DOHH2 (cell line): ENCODE results near the gene GNPAT.
A peak's percentile ranks its signal among the peaks of the same experiment; 100 is the strongest.

ENCODE experiments used
- H3F3A ChIP-seq: fragments of 200-600 bp; sonication (generic), shearing (Covaris generic); 2 replicates; pipeline ENCODE4 v1.6.0; 2016; ENCODE audit warnings: antibody characterized with exemption, mild to moderate bottlenecking; ENCODE audit not compliant: control insufficient read depth, insufficient read depth
- H3K27ac ChIP-seq: fragments of 200-600 bp; sonication (generic); 2 replicates; pipeline ENCODE4 v1.5.1; 2014; ENCODE audit warnings: low read depth, mild to moderate bottlenecking, low read length, moderate library complexity
- H3K27me3 ChIP-seq: fragments of 200-600 bp; sonication (generic); 2 replicates; pipeline ENCODE4 v1.6.1; 2014; ENCODE audit warnings: mild to moderate bottlenecking, low read length, mixed read lengths; ENCODE audit not compliant: control insufficient read depth
- H3K36me3 ChIP-seq: fragments of 200-600 bp; sonication (generic); 2 replicates; pipeline ENCODE4 v1.6.1; 2014; ENCODE audit warnings: mild to moderate bottlenecking, low read length, moderate library complexity, mixed read lengths; ENCODE audit not compliant: control insufficient read depth
- H3K4me1 ChIP-seq: fragments of 200-600 bp; sonication (generic); 2 replicates; pipeline ENCODE4 v1.6.1; 2014; ENCODE audit warnings: mild to moderate bottlenecking, low read length, mixed read lengths; ENCODE audit not compliant: control insufficient read depth
- H3K4me2 ChIP-seq: fragments of 200-600 bp; sonication (generic); 2 replicates; pipeline ENCODE4 v1.6.0; 2014; ENCODE audit warnings: mild to moderate bottlenecking, low read length, moderate library complexity
- H3K4me3 ChIP-seq: fragments of 200-600 bp; sonication (generic); 2 replicates; pipeline ENCODE4 v1.5.1; 2014; ENCODE audit warnings: mild to moderate bottlenecking, low read length, mixed read lengths
- H3K79me2 ChIP-seq: fragments of 200-600 bp; sonication (generic); 2 replicates; pipeline ENCODE4 v1.6.1; 2014; ENCODE audit warnings: mild to moderate bottlenecking, low read length, mixed read lengths; ENCODE audit not compliant: control insufficient read depth
- H3K9me2 ChIP-seq: fragments of 200-600 bp; sonication (generic); replicated peaks from 2 replicates; pipeline ENCODE4 v1.6.1; 2014; ENCODE audit warnings: mild to moderate bottlenecking, low read length, mixed read lengths; ENCODE audit not compliant: control insufficient read depth
- H3K9me3 ChIP-seq: fragments of 200-600 bp; sonication (generic); 2 replicates; pipeline ENCODE4 v1.6.1; 2014; ENCODE audit warnings: antibody characterized with exemption, low read length, mixed read lengths; ENCODE audit not compliant: control insufficient read depth, insufficient read depth
- H4K20me1 ChIP-seq: fragments of 200-600 bp; sonication (generic); 2 replicates; pipeline ENCODE4 v1.6.0; 2014; ENCODE audit warnings: low read depth, mild to moderate bottlenecking, antibody characterized with exemption, low read length, moderate library complexity; ENCODE audit not compliant: control insufficient read depth, insufficient read depth
- CTCF ChIP-seq: fragments of 200-600 bp; sonication (generic); IDR thresholded peaks from one replicate; pipeline ENCODE4 v1.5.1; 2014; ENCODE audit warnings: antibody characterized with exemption, mild to moderate bottlenecking, low read depth, low read length; ENCODE audit not compliant: poor library complexity, severe bottlenecking
- EZH2phosphoT487 ChIP-seq: fragments of 200-600 bp; sonication (generic); IDR thresholded peaks from 2 replicates; pipeline ENCODE4 v1.6.1; 2017; ENCODE audit warnings: borderline replicate concordance, mild to moderate bottlenecking, antibody characterized with exemption, low read length, moderate library complexity, mixed read lengths

GNPAT gene

GRCh38 chr1:231242516-231243198 is 1.6 kb downstream of the GNPAT start:
- H4K20me1 ChIP-seq: peaks cover 15% of the 10 kb centered on the region
- TF ChIP-seq EZH2phosphoT487 (no peak), CTCF (no peak)
- no peaks in the 10 kb centered on the region for H3K27me3 ChIP-seq
- H3K4me2 ChIP-seq: peak overlapping the region; percentile 82
- H3K79me2 ChIP-seq: peaks cover 95% of the 10 kb centered on the region
- no peak overlapping the region for H3K27ac ChIP-seq
- peaks cover 29% of the 10 kb centered on the region for H3K4me1 ChIP-seq
- H3K4me3 ChIP-seq: peak overlapping the region; percentile 96
- no peaks in the 10 kb centered on the region for H3K9me2 ChIP-seq
- H3K9me3 ChIP-seq: no peaks in the 10 kb centered on the region
- no peaks in the 10 kb centered on the region for H3F3A ChIP-seq
- peaks cover 60% of the 10 kb centered on the region for H3K36me3 ChIP-seq

GRCh38 chr1:231248778-231249177 is 7.8 kb downstream of the GNPAT start:
- Histone ChIP-seq H3K79me2 (peaks cover 67% of the 10 kb centered on the region), H3K9me3 (no peaks in the 10 kb centered on the region), H3K4me3 (no peak overlapping the region), H3K4me2 (no peak overlapping the region), H3K4me1 (0 out of 2 replicates have a peak, but pooled peaks cover 4% of the 10 kb centered on the region), H3K36me3 (peaks cover 63% of the 10 kb centered on the region), H3K27me3 (no peaks in the 10 kb centered on the region), H3K27ac (no peak overlapping the region), H3F3A (no peaks in the 10 kb centered on the region), H4K20me1 (peaks cover 10% of the 10 kb centered on the region), H3K9me2 (no peaks in the 10 kb centered on the region)
- no peak for TF ChIP-seq EZH2phosphoT487
- TF ChIP-seq CTCF: no peak

- peaks cover 31% of the 10 kb centered on the region for H3K79me2 ChIP-seq
- no peaks in the 10 kb centered on the region for H3K4me1 ChIP-seq
- no peak overlapping the region for H3K4me2 ChIP-seq
- no peaks in the 10 kb centered on the region for H3K27me3 ChIP-seq
- no peaks in the 10 kb centered on the region for H3K9me2 ChIP-seq
- H3K27ac ChIP-seq: no peak overlapping the region
- peaks cover 3% of the 10 kb centered on the region; the same call in 1 of the 2 replicates for H4K20me1 ChIP-seq
- H3F3A ChIP-seq: no peaks in the 10 kb centered on the region
- no peak overlapping the region for H3K4me3 ChIP-seq
- peaks cover 54% of the 10 kb centered on the region for H3K36me3 ChIP-seq
- no peaks in the 10 kb centered on the region for H3K9me3 ChIP-seq
- no peak for TF ChIP-seq CTCF
- no peak for TF ChIP-seq EZH2phosphoT487
Measured at GRCh38 chr1:231252336-231252735, 11.3 kb downstream of the GNPAT start.
